GM12872 (cell line): ENCODE measurements around the gene SYMPK.

ENCODE experiments used
- TF ChIP-seq, protein P1 (sequence below): IDR thresholded peaks from 3 replicates; pipeline ENCODE4 v1.5.1; 2011; ENCODE audit warnings: low read depth, mild to moderate bottlenecking, low read length, moderate library complexity; ENCODE audit not compliant: insufficient read depth

Gene SYMPK

DNA sequence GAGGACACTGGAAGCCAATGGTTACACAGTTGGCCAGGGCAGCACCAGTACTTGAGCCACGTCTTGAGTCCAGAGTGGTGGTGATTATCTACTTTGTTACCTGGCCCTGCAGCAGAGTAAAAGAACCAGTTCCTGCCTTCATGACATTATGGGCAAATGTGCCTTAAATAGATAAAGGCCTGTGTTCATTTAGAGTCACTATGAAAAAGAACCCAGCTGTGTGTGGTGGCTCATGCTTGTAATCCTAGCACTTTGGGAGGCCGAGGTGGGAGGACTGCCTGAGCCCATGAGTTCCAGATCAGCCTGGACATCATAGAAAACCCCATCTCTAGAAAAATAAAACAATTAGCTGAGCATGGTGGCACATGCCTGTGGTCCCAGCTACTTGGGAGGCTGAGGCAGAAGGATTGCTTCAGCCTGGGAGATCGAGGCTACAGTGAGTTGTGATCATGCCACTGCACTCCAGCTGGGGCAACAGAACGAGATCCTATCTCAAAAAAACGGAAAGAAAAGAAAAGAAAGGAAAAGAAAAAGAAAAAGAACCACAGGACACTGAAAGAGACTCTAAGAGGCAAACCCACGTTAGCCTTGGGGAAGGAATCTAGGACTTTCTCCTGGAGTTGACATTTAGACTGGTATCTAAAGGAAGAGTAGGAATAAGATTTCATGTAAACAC lies 26.4 kb upstream of the SYMPK start:
- TF ChIP-seq, protein P1, sequence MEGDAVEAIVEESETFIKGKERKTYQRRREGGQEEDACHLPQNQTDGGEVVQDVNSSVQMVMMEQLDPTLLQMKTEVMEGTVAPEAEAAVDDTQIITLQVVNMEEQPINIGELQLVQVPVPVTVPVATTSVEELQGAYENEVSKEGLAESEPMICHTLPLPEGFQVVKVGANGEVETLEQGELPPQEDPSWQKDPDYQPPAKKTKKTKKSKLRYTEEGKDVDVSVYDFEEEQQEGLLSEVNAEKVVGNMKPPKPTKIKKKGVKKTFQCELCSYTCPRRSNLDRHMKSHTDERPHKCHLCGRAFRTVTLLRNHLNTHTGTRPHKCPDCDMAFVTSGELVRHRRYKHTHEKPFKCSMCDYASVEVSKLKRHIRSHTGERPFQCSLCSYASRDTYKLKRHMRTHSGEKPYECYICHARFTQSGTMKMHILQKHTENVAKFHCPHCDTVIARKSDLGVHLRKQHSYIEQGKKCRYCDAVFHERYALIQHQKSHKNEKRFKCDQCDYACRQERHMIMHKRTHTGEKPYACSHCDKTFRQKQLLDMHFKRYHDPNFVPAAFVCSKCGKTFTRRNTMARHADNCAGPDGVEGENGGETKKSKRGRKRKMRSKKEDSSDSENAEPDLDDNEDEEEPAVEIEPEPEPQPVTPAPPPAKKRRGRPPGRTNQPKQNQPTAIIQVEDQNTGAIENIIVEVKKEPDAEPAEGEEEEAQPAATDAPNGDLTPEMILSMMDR: no peak

DNA sequence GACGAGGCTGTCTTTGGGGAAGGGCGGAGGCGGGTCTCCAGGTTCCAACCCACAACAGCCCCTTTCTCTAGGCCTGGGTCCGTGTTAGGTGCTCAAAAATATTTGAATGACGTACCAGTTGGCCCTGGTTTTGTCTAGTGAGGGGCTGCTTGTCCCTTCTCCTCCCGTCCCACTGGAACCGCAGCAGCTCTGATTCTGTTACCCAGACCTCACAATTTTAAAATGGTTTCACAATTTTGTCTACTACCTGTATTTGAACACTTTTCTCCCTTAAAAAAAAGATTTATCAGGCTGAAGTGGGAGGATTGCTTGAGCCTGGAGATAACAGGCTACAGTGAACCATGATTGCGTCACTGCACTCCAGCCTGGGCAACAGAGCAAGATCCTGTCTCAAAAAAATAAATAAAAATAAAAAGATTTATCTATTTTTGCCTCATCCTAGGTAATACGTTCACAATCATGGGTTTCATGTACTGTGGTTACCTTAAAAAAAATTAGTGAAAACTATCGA lies 24.3 kb upstream of the SYMPK start:
- TF ChIP-seq, protein P1: no peak

DNA sequence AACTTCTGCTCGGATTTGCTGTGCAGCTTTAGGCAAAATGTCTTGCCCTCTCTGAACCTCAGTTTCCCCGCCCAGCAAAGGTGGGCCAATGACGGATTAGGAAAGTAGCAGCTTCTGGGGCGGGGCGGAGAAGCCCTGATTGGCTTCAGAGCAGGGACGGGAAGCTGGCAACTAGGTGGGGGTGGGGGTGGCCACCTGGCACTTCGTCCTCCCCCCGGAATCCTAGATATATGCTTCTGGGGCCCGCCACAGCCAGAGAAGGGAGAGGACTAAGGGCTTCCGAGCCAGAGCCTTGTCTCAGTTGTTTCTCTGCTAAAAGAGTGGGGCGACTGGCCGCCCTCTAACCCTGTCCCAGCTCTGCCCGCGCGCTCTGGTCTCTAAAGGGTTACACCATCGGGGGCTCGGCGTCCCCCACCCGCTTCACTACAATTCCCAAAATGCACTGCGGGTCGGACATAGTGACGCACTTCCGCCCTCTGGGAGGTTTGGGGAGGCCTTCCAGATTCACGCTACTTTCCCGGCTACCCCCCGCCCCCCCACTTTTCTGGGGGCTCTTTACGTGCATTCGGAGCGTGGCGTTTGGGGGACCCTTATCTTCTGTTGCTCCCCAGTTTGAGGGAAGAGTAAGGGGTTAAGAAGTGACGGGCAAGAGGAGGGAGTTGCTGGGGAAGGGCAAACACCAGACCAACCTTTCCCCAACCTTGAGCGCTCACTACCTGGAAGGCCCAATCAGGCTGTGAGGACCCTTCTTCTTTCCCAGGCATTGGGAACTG lies 23.7 kb upstream of the SYMPK start:
- TF ChIP-seq, protein P1: no peak

DNA sequence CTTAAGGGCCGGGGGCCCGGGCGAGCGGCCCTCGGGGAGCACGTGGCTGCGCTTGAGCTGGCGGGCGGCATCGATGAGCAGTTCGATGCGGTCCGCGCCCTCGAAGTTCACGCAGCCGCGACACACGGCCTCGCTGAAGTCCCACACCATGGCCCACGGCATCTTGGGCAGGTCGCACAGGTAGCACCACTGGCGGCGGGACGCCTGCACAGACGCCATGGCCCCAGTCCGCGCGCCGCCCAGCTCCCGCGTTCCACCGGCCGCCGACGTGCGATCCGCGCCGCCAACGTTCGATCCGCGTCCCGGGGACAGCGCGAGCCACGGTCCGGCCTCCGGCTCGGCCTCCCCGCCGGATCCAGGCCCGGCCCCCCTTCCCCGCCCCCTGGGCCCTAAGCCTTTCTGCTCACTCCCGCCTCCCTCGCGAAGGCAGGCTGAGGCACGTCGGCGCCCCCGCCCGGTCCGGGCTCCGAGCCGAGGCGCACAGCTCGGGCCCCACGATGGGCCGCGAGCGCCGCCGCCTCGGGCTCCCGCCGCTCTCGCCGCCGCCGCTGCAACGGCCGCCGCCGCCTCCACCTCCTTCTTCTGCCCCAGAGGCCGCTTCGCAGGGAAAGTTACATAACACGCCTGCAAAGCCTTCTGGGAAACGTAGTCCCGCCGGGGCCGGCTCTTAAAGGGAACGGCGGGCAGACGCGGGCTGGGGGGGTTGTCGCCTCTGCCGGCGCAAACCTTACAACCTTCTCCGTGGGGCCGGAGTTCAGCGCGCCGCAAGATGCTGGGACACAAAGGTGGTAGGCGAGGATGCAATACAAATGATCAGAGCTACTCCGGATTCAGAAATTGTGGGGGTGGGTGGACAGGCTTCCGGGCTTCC lies 22.8 kb upstream of the SYMPK start, which contains the start of gene IRF2BP1:
Gene IRF2BP1, minus strand, starts transcription at position 586 of the 871 bp plus-strand sequence. Its CDS starts 367 bp downstream, at position 219.
- TF ChIP-seq, protein P1: no peak

DNA sequence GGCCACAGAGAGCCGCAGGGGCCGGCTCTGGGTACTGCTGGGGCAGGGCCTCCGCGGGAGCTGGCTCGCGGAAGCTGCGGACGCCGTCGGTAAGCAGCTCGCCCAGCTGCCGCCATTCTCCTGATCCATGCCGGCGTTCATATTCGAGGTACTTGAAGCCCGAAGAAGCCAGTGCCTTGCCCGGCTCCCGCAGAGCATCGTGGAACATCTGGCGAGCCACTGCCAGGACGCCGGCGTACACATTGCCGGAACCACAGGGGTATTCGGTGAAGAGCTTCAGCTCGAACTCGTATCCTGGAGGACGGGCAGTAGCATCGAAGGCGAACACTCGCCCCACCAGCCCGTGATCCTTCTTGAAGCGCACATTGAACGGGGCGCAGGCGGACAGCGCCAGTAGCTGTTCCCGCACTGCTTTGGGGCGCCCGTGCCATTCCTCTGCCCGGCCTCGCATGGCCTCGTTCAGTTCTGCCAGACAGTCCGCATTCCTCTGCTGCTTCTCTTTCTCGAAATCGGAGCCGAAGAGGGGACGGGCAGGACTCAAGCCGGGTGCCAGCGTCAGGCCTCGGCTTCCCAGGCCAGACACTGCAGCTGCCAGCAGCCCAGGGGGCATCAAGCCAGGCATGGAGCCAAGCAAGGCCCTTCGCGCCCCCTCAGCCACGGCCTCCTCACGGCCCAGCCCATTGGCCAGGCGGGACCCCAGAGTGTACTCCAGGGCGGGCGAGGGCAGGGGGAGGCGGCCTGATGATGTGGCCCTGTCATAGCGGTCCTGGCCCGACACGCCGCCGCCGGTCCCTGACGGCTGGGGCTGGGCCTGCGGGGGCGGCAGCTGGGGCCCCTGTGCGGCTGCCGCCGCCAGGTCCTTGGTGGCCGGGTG lies 22.0 kb upstream of the SYMPK start:
- TF ChIP-seq, protein P1: no peak

DNA sequence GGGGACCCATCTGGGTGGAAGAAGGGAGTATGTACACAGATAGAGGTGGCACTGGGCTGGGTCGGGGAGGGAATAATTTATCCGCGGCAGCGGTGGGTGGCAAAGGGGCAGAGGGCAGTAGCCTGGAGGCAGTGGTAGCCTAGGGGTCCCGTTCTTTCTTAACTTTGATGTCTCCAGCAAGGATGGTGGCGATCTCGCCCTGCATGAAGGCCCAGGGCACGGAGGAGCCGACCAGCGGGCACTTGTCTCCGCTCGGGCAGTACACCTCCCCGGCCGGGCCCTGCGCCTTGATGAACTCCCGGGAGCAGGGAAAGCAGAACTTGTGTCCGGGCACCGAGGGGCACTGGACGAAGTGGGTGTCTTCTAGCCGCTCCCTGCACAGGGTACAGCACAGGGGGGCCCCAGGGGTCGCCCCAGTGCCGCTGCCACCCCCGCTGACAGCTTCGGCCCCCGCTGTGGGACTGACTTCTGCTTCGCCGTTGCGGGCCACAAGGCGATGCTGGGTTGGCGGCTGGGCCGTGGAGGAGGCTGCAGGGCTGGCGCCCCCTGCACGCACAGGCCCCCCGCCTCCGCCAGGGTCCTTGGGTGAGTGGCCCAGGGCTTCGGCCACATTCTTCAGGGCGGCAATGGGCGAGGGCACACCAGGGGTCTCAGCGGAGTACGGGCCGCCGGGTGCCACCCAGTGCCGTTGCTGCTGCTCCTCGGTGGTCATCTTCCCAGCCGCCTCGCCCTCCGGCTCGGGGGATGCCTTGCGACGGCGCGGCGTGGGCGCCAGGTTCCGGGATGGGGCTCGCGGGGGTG lies 21.1 kb upstream of the SYMPK start:
- TF ChIP-seq, protein P1: no peak
